Hepatocyte (in vitro differentiated cells): ENCODE measurements around the gene LRRC8D.

Experiments used
- CTCF ChIP-seq: fragments of 200-600 bp; sonication (generic); IDR thresholded peaks from 2 replicates; pipeline ENCODE4 v1.5.1; 2016; ENCODE audit warnings: antibody characterized with exemption, mild to moderate bottlenecking; ENCODE audit not compliant: poor library complexity
- EZH2 ChIP-seq: fragments of 200-600 bp; sonication (generic); IDR thresholded peaks from 2 replicates; pipeline ENCODE4 v1.6.1; 2016; ENCODE audit warnings: antibody characterized with exemption, mild to moderate bottlenecking, borderline replicate concordance
- EZH2phosphoT487 ChIP-seq: fragments of 200-600 bp; sonication (generic); IDR thresholded peaks from one replicate; pipeline ENCODE4 v1.6.1; 2018; ENCODE audit warnings: antibody characterized with exemption, mild to moderate bottlenecking, low read depth, moderate library complexity; ENCODE audit not compliant: unreplicated experiment, severe bottlenecking

GRCh38 chr1:89930579-89930978 lies 109.7 kb downstream of the LRRC8D start:
- TF ChIP-seq CTCF (no peak), EZH2phosphoT487 (no peak), EZH2 (no peak)
